Stimulated activated CD4-positive, alpha-beta T cell treated with anti-CD3 and anti-CD28 coated beads, Interleukin-4, amount 100 ng/mL, for 1 hour (primary cell): ENCODE data around the gene SOX18.

Source experiments
- DNase-seq: peaks from one replicate; pipeline ENCODE4 v3.0.0-alpha.2; 2020

Gene SOX18

GRCh38 chr20:64036346-64037198 is 12.9 kb downstream of the SOX18 start:
- DNase-seq, result no peak

GRCh38 chr20:64035933-64036345 is 13.5 kb downstream of the SOX18 start, which contains the start of gene C20orf204:
C20orf204 (plus strand) TSS chr20:64036182; CDS start chr20:64036324, 142 bp downstream.
- DNase-seq, result no peak

GRCh38 chr20:64035066-64035932 is 14.1 kb downstream of the SOX18 start:
- no peak for DNase-seq

- no peak for DNase-seq
These were observed 15.4 kb downstream of the SOX18 start for GRCh38 chr20:64033981-64034493.

- DNase-seq, result no peak
These were observed 16.5 kb downstream of the SOX18 start for GRCh38 chr20:64032706-64033624.

- no peak for DNase-seq
These were observed 17.6 kb downstream of the SOX18 start for GRCh38 chr20:64031822-64032314.

- DNase-seq, result no peak
These were observed 18.9 kb downstream of the SOX18 start for GRCh38 chr20:64030371-64031134.

GRCh38 chr20:64029293-64030117 is 19.9 kb downstream of the SOX18 start:
- DNase-seq, result no peak

- DNase-seq, result no peak
These were observed 21.3 kb downstream of the SOX18 start for GRCh38 chr20:64027981-64028685.

GRCh38 chr20:64025826-64026412 is 23.5 kb downstream of the SOX18 start:
- DNase-seq, result no peak

- DNase-seq, result no peak
These were observed 24.2 kb downstream of the SOX18 start for GRCh38 chr20:64025101-64025825.

GRCh38 chr20:64024141-64024990 is 25.1 kb downstream of the SOX18 start:
- DNase-seq, result no peak

GRCh38 chr20:64023361-64024140 is 25.9 kb downstream of the SOX18 start:
- DNase-seq, result no peak

GRCh38 chr20:64022671-64023360 is 26.6 kb downstream of the SOX18 start:
- DNase-seq, result no peak

GRCh38 chr20:64021124-64021975 is 28.1 kb downstream of the SOX18 start:
- DNase-seq, result no peak
